RWPE2 (cell line): ENCODE data around the gene RNF220.

Experiments used
- ATAC-seq: fragments of 200-7000 bp; cut with Tn5 transposase; 3 replicates; pipeline ENCODE4 v1.9.1; 2021; ENCODE audit warnings: low read depth
- DNase-seq: peaks from one replicate; pipeline ENCODE4 v3.0.0-alpha.2; 2020; ENCODE audit warnings: low spot score
- H3K27ac ChIP-seq: fragments of 450-650 bp; 2 replicates; pipeline ENCODE4 v1.5.1; 2017; ENCODE audit warnings: mild to moderate bottlenecking; ENCODE audit not compliant: poor library complexity, severe bottlenecking
- H3K27me3 ChIP-seq: fragments of 250-450 bp; sonication (Bioruptor Pico); 2 replicates; pipeline ENCODE4 v1.5.1; 2021; ENCODE audit warnings: mild to moderate bottlenecking, moderate library complexity; ENCODE audit not compliant: insufficient read depth, poor library complexity, severe bottlenecking
- H3K36me3 ChIP-seq: fragments of 250-450 bp; sonication (Bioruptor Pico); 2 replicates; pipeline ENCODE4 v1.5.1; 2020; ENCODE audit warnings: low read depth, mild to moderate bottlenecking, moderate library complexity
- H3K4me1 ChIP-seq: fragments of 250-450 bp; sonication (Bioruptor Pico); 2 replicates; pipeline ENCODE4 v1.5.1; 2021; ENCODE audit warnings: mild to moderate bottlenecking, moderate library complexity; ENCODE audit not compliant: insufficient read depth, poor library complexity, severe bottlenecking
- H3K4me3 ChIP-seq: fragments of 250-450 bp; sonication (Bioruptor Pico); 2 replicates; pipeline ENCODE4 v1.5.1; 2021; ENCODE audit warnings: mild to moderate bottlenecking, moderate library complexity; ENCODE audit not compliant: severe bottlenecking
- H3K9me3 ChIP-seq: fragments of 250-450 bp; sonication (Bioruptor Pico); 2 replicates; pipeline ENCODE4 v1.5.1; 2021; ENCODE audit warnings: mild to moderate bottlenecking, moderate library complexity; ENCODE audit not compliant: severe bottlenecking
- CTCF ChIP-seq: fragments of 450-650 bp; IDR thresholded peaks from one replicate; pipeline ENCODE4 v1.5.1; 2017; ENCODE audit warnings: mild to moderate bottlenecking, moderate library complexity; ENCODE audit not compliant: poor library complexity, severe bottlenecking

Gene RNF220

DNA sequence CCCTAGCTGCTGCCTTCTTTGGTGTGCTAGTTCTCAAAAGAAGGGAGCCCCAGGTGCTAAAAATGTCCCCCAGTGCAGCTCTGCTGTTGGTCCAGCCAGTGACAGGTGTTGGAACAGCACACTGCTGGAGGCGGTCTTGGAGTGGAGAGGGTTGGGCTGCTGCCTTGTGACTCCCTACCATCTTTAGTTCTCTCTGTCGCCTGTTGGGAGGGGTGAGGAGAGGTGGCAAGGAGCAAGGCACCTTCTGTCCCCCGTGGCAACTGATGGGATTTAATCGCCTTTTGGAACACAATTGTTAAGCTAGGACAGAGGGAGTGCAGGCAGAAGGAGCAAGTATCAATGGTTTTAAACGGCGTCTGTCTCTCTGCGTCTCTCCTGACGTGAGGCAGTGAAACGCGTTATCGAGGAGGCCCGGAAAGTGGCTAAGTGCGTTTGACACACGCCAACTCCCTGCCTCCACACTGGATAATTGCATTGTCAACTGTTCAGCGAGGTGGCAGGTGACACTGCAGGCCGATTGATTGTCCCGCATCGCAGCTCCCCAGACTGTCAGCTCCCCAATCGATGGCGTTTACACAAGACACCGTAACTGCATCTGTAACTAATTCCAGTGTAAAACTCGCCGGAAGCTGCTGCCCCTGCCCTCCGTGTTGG is 235.3 kb downstream of the RNF220 start:
- no peak for TF ChIP-seq CTCF
- Histone ChIP-seq H3K27ac (no peak overlapping the region), H3K36me3 (peaks cover 93% of the 10 kb centered on the region), H3K27me3 (no peaks in the 10 kb centered on the region), H3K4me1 (peaks cover 7% of the 10 kb centered on the region), H3K4me3 (no peak overlapping the region), H3K9me3 (no peaks in the 10 kb centered on the region)
- DNase-seq (no peak), ATAC-seq (no peak)

- Histone ChIP-seq H3K4me1 (peaks cover 6% of the 10 kb centered on the region), H3K27ac (no peak overlapping the region), H3K9me3 (no peaks in the 10 kb centered on the region), H3K4me3 (no peak overlapping the region), H3K27me3 (no peaks in the 10 kb centered on the region), H3K36me3 (peaks cover 93% of the 10 kb centered on the region)
- no peak for TF ChIP-seq CTCF
- ATAC-seq, result no peak
- DNase-seq, result no peak
Measured at GRCh38 chr1:44641126-44642102, 236.4 kb downstream of the RNF220 start.

DNA sequence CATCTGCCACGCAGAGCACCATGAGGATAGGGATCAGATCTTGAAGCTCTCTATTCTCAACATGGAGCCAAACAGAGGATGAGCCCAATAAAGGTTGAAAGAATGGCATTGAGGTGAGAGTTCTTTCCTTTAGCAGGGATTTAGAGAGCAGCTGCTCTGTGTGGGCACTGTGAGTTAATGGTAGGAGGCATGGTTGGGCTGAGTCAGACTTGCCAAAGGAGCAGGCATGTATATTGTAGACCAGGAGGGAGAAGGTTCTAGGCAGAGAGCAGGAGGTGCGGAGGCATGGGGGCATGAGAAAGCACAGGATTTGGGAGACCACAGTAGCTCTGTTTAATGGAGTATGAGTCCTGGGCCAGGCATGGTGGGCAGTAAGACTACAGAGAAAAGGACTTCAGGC is 237.2 kb downstream of the RNF220 start:
- H3K27me3 ChIP-seq, result no peaks in the 10 kb centered on the region
- no peak for TF ChIP-seq CTCF
- peaks cover 91% of the 10 kb centered on the region for H3K36me3 ChIP-seq
- no peaks in the 10 kb centered on the region for H3K9me3 ChIP-seq
- DNase-seq (no peak), ATAC-seq (no peak)
- no peak overlapping the region for H3K27ac ChIP-seq
- no peaks in the 10 kb centered on the region for H3K4me1 ChIP-seq
- H3K4me3 ChIP-seq, result no peak overlapping the region

DNA sequence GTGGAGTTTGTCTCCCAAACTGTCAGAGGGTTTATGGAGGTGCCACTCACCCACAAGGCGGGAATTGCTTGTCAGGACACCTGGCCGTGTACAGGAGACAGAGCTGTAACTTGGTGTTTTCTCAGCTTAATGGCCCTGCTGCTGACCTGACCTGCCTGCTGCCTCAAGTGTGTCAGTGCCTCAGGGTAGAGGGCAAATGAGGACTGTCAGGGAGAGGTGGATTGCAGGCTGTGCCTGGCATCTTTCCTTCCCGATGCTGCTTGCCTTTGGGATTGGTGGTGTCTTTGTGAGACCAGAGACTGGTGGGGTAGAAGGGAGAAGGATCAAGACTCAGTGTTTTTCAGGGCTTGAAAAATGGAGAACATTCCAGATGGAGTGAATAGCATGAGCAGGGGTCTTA is 237.9 kb downstream of the RNF220 start:
- H3K36me3 ChIP-seq, result peaks cover 85% of the 10 kb centered on the region

More for the DNA sequence above, 237.9 kb downstream of the RNF220 start:
- Histone ChIP-seq H3K27me3 (no peaks in the 10 kb centered on the region), H3K9me3 (no peaks in the 10 kb centered on the region), H3K4me1 (no peaks in the 10 kb centered on the region), H3K4me3 (no peak overlapping the region), H3K27ac (no peak overlapping the region)
- DNase-seq (no peak), ATAC-seq (no peak)
- TF ChIP-seq CTCF, result no peak
